PFSK-1 (cell line): ENCODE results near the gene STK40.

Source experiments
- FOXP2 ChIP-seq: optimal IDR thresholded peaks from 2 replicates; pipeline ENCODE3; 2011; ENCODE audit warnings: borderline replicate concordance, control low read depth, inconsistent platforms; ENCODE audit not compliant: insufficient read depth; ENCODE audit errors: extremely low read length, extremely low read depth
- POLR2AphosphoS5 ChIP-seq: IDR thresholded peaks from 2 replicates; pipeline ENCODE4 v1.6.1; 2012; ENCODE audit warnings: low read depth, mild to moderate bottlenecking, control low read depth, low read length, moderate library complexity
- TAF1 ChIP-seq: IDR thresholded peaks from 2 replicates; pipeline ENCODE4 v1.6.1; 2012; ENCODE audit warnings: low read length, control low read depth, borderline replicate concordance; ENCODE audit not compliant: insufficient read depth

GRCh38 chr1:36323636-36324352 lies 61.9 kb downstream of the STK40 start, which contains the start of gene EVA1B:
- TF ChIP-seq TAF1 (no peak; the same call in 1 of the 2 replicates), FOXP2 (no peak), POLR2AphosphoS5 (no peak; the same call in 1 of the 2 replicates)
